Skeletal muscle satellite cell (primary cell): ENCODE measurements around the gene GNAZ.

Experiments
- H3K27me3 ChIP-seq: 2 replicates; pipeline ENCODE4 v1.7.0; 2013; ENCODE audit warnings: low read length; ENCODE audit not compliant: control insufficient read depth, insufficient read depth
- H3K36me3 ChIP-seq: 2 replicates; pipeline ENCODE4 v1.7.0; 2013; ENCODE audit warnings: mild to moderate bottlenecking, control low read depth, low read length; ENCODE audit not compliant: insufficient read depth
- H3K4me1 ChIP-seq: 2 replicates; pipeline ENCODE4 v1.7.0; 2013; ENCODE audit warnings: low read length; ENCODE audit not compliant: control insufficient read depth, insufficient read depth
- H3K4me2 ChIP-seq: 2 replicates; pipeline ENCODE4 v1.7.0; 2013; ENCODE audit warnings: mild to moderate bottlenecking, low read length
- H3K4me3 ChIP-seq: 2 replicates; pipeline ENCODE4 v1.7.0; 2013; ENCODE audit warnings: low read length
- H3K9ac ChIP-seq: 2 replicates; pipeline ENCODE4 v1.7.0; 2013; ENCODE audit warnings: mild to moderate bottlenecking, low read depth, low read length, moderate library complexity
- H3K9me3 ChIP-seq: replicated peaks from 2 replicates; pipeline ENCODE4 v1.7.0; 2013; ENCODE audit warnings: mild to moderate bottlenecking, control low read depth, low read length

GNAZ gene

DNA sequence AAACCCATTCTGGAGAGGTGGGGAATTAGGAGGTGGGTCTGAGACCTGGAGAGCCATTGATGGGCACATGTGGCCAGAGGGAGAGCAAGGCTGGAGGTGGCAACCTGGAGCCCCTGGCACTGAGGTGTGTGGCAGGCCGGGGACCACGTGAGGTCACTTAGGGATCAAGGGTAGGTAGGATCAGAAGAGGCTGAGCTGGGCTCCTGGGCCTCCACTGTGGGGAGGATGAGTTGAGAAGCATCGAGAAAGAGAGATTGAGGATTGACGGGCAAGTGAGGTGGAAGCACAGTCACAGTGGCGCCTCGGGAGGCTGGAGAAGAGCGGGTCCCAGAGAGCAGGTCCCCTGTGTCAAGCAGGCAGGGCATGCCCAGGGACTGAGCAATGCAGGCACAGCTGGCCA lies 4.1 kb downstream of the GNAZ start:
- Histone ChIP-seq H3K4me3 (no peak overlapping the region), H3K9ac (no peak overlapping the region), H3K9me3 (no peaks in the 10 kb centered on the region), H3K4me1 (peaks cover 4% of the 10 kb centered on the region), H3K4me2 (no peak overlapping the region), H3K36me3 (no peaks in the 10 kb centered on the region), H3K27me3 (peaks cover 21% of the 10 kb centered on the region)

DNA sequence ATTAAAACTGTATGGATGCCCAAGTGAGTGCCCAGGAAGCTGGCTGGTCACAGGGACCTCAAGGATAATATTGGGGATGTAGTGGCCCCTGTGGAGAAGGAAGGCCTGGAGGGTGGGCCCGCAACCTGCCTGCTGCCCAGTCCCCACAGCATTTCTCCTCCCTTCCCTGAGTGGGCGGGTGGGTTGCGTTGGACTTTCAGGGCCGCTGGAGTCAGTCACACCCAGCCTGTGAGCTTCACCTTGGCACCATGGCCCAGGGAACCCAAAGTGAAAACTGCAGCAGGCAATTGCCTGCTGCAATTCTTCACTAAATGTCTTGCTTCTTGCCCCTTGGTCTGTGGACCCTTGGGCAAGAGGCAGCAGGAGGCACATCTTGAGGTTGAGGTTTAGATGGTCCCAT lies 4.7 kb downstream of the GNAZ start:
- no peaks in the 10 kb centered on the region for H3K36me3 ChIP-seq
- H3K9me3 ChIP-seq = no peaks in the 10 kb centered on the region
- H3K4me2 ChIP-seq = no peak overlapping the region
- no peaks in the 10 kb centered on the region for H3K4me1 ChIP-seq
- no peak overlapping the region for H3K4me3 ChIP-seq
- H3K27me3 ChIP-seq = peaks cover 23% of the 10 kb centered on the region
- H3K9ac ChIP-seq = no peak overlapping the region

DNA sequence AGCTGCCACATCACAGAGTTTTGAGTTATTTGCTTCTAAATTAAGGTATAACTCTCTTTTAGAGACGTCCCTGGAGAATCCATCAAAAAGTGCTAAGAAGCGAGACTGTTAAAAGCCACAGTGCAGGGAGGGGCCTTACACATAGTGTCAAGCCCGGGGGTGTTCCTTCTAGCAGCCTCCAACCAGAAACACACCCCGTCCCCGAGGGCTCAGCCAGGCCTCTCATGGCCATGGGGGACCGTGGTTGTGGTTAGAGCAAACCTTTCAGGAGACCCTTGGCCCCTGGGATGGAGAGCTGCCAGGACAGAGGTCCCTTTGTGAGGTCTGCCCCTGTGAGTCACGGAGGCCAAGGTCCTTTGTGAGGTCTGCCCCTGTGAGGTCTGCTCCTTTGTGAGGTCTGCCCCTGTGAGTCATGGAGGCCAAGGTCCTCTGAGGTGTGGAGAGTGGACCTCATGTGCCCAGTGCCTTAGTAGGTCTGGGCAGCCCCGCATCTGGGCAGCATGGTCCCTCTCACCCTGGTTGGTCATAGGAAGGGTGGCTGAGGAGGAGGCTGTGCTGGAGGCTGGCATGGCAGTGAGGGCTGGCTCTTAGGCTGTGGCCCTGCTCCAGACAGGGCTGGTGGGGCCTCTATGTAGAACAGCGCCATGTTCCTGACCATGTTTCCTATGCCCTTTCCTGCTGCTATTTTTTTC lies 5.4 kb downstream of the GNAZ start:
- Histone ChIP-seq H3K9ac (no peak overlapping the region), H3K9me3 (no peaks in the 10 kb centered on the region), H3K4me2 (no peak overlapping the region), H3K4me1 (no peaks in the 10 kb centered on the region), H3K27me3 (peaks cover 26% of the 10 kb centered on the region), H3K4me3 (no peak overlapping the region), H3K36me3 (no peaks in the 10 kb centered on the region)

DNA sequence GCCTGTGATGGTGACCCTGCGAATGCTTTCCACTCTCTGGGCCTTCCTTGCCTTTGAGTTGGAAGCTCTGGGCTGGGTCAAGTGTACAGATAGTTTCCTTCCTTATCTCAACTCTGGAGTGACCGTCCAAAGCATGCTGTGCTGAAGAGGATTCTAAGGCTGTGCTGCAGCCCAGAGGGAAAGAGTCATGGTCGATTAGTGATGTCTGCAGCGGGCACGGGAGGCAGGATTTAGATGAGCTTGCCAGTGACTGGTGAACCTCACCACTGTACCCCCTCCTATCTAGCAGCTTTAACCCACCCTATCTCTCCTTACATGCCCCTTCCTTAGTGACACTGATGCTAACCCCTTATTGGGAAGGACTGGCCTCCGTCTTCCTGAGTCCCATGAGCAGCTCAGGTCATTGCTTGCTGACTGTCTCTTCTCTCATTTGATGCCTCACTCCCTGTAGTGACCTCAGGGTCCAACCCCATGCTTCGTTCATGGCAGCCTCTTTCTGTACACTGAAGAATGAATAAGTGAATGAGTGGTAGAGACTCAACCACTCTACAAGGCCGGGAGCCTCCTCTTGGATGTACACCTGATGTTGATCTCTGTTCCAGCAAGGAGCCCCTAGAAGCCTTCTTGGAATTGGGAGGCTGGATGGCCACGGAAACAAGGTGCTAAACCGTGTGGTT lies 6.7 kb downstream of the GNAZ start:
- no peaks in the 10 kb centered on the region for H3K4me1 ChIP-seq
- peaks cover 16% of the 10 kb centered on the region for H3K27me3 ChIP-seq
- H3K4me3 ChIP-seq = no peak overlapping the region

DNA sequence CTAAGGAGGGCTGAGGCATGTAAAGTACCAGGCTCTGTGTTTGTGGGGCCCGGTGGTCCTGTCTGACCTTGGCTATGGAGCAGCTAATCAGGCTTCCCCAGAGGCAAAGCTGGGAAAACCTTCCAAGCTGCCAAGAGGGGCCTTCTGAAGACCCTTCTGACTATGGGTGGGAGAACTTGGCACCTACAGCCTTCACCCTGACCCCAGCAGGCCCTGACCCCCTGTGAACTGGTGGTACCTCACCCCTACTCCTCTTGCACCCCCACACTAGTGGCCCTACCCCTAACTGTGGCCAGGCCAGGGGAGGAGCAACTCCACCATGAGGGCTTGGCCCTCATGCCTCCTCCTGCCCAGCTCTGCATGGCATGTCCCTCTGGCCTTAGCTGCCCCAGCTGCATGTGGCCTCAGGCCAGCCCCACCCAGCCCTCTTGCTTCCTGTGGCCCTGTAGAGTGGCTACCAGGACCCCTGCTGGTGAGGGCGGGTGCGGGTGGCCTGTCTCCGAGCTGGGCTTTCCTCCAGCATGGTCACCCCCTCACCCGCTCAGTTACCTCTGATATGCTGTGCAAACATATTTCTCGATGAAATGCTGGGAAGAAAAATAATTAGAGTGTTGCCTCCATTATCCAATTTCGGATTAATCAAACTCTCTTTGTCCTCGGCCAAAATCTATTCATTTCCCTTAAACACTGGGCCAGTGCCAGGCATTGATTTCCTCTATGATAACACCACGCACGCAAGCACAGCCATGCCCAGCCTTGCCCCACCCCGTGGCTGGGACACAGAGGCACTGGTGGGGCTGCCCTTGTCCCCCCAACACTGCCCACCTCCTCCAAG lies 7.5 kb downstream of the GNAZ start:
- Histone ChIP-seq H3K27me3 (peaks cover 12% of the 10 kb centered on the region), H3K4me1 (no peaks in the 10 kb centered on the region), H3K4me3 (no peak overlapping the region), H3K36me3 (no peaks in the 10 kb centered on the region), H3K9ac (no peak overlapping the region), H3K4me2 (no peak overlapping the region), H3K9me3 (no peaks in the 10 kb centered on the region)

More for the DNA sequence above, 6.7 kb downstream of the GNAZ start:
- H3K9ac ChIP-seq = no peak overlapping the region
- H3K9me3 ChIP-seq = no peaks in the 10 kb centered on the region
- H3K36me3 ChIP-seq = no peaks in the 10 kb centered on the region
- H3K4me2 ChIP-seq = no peak overlapping the region

DNA sequence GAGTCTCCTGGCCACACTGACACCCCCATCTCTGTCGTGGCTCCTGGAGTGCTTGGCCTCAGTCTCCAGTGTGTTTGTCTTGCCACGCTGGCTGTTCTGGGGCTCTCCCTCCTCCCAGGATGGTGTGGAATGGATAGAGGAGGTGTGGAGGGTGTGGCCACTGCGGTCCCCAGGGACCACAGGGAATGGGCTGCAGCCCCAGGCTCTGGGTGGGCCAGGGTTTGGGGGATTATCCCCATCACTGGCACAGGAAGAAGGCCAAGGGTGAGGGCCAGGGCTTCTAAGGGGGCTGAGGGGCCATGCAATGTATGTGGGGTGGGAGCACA lies 8.1 kb downstream of the GNAZ start:
- no peak overlapping the region for H3K4me3 ChIP-seq
- H3K4me1 ChIP-seq = no peaks in the 10 kb centered on the region
- H3K9me3 ChIP-seq = no peaks in the 10 kb centered on the region
- no peak overlapping the region for H3K4me2 ChIP-seq
- H3K36me3 ChIP-seq = no peaks in the 10 kb centered on the region
- H3K27me3 ChIP-seq = peaks cover 9% of the 10 kb centered on the region
- H3K9ac ChIP-seq = no peak overlapping the region

DNA sequence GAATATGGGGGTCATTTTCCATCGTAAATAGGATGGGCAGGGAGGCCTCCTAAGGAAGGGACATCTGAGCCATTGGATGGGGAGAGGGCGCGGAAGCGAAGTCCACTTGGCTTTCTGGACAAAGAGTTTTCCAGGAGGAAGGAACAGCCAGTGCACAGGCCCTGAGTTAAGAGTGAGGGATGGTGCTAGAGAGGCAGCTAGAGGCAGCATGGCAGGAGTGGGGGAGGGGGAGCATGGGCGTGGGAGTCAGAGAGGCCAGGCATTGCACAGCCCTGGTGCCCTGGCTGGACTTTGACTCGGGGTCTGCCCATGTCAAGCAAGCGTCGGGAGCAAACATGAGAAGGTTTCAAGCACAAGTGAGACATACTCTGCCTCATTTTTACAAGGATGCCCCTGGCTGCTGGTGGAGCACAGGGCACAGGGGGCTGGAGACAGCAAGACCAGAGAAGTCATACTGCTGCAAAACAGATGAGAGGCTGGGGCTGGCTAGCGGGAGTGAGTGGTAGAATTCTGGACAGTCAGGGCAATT lies 9.0 kb downstream of the GNAZ start:
- Histone ChIP-seq H3K4me1 (no peaks in the 10 kb centered on the region), H3K27me3 (peaks cover 11% of the 10 kb centered on the region), H3K9me3 (no peaks in the 10 kb centered on the region), H3K4me3 (no peak overlapping the region), H3K36me3 (no peaks in the 10 kb centered on the region), H3K4me2 (no peak overlapping the region), H3K9ac (no peak overlapping the region)

DNA sequence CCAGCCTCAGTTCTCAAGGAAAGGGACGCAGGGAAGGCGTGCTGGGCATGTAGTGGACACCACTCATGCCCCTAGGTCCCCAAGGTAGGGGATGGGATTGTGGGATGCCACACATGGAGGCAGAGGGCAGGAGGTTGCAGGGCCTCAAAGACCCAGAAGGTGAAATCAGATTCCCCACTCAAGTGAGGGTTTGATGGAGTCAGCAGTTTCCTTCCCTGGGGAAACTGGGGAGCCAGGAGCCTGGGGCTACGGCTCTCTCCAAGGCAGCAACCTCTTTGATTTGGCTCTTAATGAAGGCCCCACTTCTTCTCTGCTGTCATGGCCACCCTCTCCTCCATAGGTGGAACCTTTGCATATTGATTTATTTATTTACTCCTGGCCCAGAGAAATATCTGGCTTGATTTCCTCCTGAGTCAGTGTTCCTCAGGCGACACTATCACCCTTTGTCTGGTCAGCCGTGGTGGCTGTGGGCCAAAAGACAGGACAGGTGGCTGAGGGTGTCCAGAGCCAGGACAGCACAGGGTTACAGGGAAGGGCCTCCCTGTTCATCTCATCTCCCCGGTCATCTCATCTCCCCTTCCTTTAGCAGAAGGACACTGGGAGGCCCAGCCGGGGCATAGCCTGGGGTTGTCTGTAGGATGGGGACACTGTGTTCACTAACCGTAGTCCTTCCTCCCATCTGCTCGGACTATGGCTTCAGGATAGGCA lies 9.6 kb downstream of the GNAZ start:
- peaks cover 10% of the 10 kb centered on the region for H3K27me3 ChIP-seq
- H3K4me1 ChIP-seq = no peaks in the 10 kb centered on the region
- H3K9ac ChIP-seq = no peak overlapping the region
- no peak overlapping the region for H3K4me2 ChIP-seq
- no peak overlapping the region for H3K4me3 ChIP-seq
- H3K9me3 ChIP-seq = no peaks in the 10 kb centered on the region
- H3K36me3 ChIP-seq = no peaks in the 10 kb centered on the region

DNA sequence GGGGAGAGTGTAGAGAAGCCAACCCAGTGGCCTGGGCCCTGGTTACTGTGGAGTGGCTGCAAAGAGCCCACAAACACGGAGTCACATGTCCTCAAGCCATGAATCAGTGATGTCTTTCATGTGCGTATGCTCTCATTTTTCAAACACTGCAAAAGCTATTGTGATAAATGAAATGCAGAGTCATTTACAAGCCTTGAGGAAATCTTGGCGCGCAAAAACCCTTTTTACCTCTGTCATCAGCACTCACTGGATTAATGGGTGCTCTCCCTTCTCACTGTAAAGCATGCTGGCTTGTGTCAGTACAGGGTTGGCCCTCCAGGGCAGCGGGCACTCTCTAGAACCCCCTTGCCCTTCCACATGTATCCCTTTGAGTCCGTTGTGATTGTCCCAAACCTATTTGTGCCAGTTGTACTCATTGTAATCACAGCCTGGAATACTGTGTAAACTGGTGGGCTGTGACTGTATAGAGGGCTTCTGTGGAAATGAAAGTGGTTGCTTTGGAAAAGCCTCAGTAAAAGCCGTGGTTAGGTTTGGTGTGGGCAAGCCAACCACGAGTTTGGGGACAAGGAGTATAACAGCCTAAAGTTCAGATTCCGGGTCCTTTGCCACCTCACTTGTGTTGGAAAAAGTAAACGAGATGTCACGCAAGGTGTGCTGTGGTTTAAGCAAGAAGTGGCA lies 10.4 kb downstream of the GNAZ start:
- Histone ChIP-seq H3K9me3 (no peaks in the 10 kb centered on the region), H3K9ac (no peak overlapping the region), H3K36me3 (no peaks in the 10 kb centered on the region), H3K4me1 (no peaks in the 10 kb centered on the region), H3K27me3 (peaks cover 17% of the 10 kb centered on the region), H3K4me3 (no peak overlapping the region), H3K4me2 (no peak overlapping the region)

DNA sequence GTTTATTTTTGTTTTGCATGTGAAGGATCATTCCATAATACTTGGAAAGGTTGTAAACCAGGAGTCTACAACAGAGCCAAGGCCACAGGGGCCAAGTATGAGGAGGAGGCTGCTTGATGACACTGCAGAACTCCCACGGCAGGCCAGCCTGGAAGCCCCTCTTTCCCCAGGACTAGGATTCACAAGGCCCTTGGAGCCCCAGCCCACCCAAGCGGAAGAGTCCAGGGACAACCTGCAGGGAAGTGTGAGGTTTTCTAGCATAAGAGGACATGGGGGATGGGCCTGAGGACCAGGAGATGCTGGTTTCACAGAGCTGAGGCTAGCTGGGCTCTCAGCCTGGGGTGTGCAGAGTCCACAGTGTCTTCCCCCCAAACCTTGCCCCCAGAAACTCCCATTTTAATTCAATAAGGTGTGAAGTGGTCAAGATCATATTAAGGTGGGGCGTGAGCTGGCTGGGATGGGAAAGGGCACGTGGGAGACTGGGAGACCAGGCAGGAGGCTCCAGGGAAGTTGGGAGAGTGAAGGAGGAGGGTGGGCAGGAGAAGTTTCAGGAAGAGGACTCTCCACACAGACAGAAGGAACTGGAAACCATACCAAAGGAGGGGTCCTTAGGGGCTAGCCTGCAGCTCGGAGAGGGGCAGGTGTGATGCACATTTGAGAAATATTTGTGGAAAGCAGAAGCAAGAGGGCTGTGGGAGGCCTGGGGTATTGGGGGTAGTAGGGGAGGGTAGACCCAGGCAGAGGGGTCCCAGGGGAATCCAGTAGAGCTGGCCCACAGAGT lies 12.4 kb downstream of the GNAZ start:
- H3K27me3 ChIP-seq = peaks cover 17% of the 10 kb centered on the region
- H3K9ac ChIP-seq = no peak overlapping the region
- no peaks in the 10 kb centered on the region for H3K4me1 ChIP-seq
- H3K4me2 ChIP-seq = no peak overlapping the region
- no peaks in the 10 kb centered on the region for H3K9me3 ChIP-seq
- H3K36me3 ChIP-seq = no peaks in the 10 kb centered on the region
- no peak overlapping the region for H3K4me3 ChIP-seq
